OCI-LY1 (cell line): ENCODE measurements around the gene SRL.

Experiments
- H2AFZ ChIP-seq: fragments of 200-600 bp; sonication (generic), shearing (Covaris generic); 2 replicates; pipeline ENCODE4 v1.6.0; 2014; ENCODE audit warnings: antibody characterized with exemption, mild to moderate bottlenecking, low read length
- H3F3A ChIP-seq: fragments of 200-600 bp; sonication (generic), shearing (Covaris generic); 2 replicates; pipeline ENCODE4 v1.6.0; 2014; ENCODE audit warnings: mild to moderate bottlenecking, antibody characterized with exemption, low read length, moderate library complexity; ENCODE audit not compliant: insufficient read depth
- H3K27ac ChIP-seq: fragments of 200-600 bp; sonication (generic); 2 replicates; pipeline ENCODE4 v1.5.1; 2014; ENCODE audit warnings: low read length, mixed run types, mild to moderate bottlenecking, low read depth; ENCODE audit not compliant: poor library complexity, severe bottlenecking
- H3K27me3 ChIP-seq: fragments of 200-600 bp; sonication (generic); 2 replicates; pipeline ENCODE4 v1.6.0; 2014; ENCODE audit warnings: antibody characterized with exemption, mild to moderate bottlenecking, low read length, moderate library complexity; ENCODE audit not compliant: insufficient read depth
- H3K36me3 ChIP-seq: fragments of 200-600 bp; sonication (generic); 2 replicates; pipeline ENCODE4 v1.6.1; 2014; ENCODE audit warnings: mild to moderate bottlenecking, antibody characterized with exemption, low read length, moderate library complexity, mixed read lengths; ENCODE audit not compliant: insufficient read depth
- H3K4me1 ChIP-seq: fragments of 200-600 bp; sonication (generic); 2 replicates; pipeline ENCODE4 v1.5.1; 2014; ENCODE audit warnings: mild to moderate bottlenecking, low read length, moderate library complexity; ENCODE audit not compliant: insufficient read depth, severe bottlenecking
- H3K4me2 ChIP-seq: fragments of 200-600 bp; sonication (generic), shearing (Covaris generic); 2 replicates; pipeline ENCODE4 v1.6.1; 2014; ENCODE audit warnings: low read length
- H3K4me3 ChIP-seq: fragments of 200-600 bp; sonication (generic); 2 replicates; pipeline ENCODE4 v1.5.1; 2014; ENCODE audit warnings: low read length, low read depth, mild to moderate bottlenecking, mixed read lengths; ENCODE audit not compliant: poor library complexity, severe bottlenecking
- H3K79me2 ChIP-seq: fragments of 200-600 bp; shearing (Covaris generic); 2 replicates; pipeline ENCODE4 v1.6.1; 2016; ENCODE audit warnings: mixed run types, low read length, mixed read lengths; ENCODE audit not compliant: insufficient read depth
- H3K9ac ChIP-seq: fragments of 200-600 bp; sonication (generic), shearing (Covaris generic); 2 replicates; pipeline ENCODE4 v1.6.1; 2014; ENCODE audit warnings: mild to moderate bottlenecking, low read length, mixed read lengths
- H3K9me2 ChIP-seq: fragments of 200-600 bp; sonication (generic), shearing (Covaris generic); 2 replicates; pipeline ENCODE4 v1.6.1; 2014; ENCODE audit warnings: low read depth, mild to moderate bottlenecking, low read length, mixed read lengths
- H3K9me3 ChIP-seq: fragments of 200-600 bp; shearing (Covaris generic); 2 replicates; pipeline ENCODE4 v1.6.1; 2014; ENCODE audit warnings: low read length, mixed read lengths
- H4K20me1 ChIP-seq: fragments of 200-600 bp; sonication (generic), shearing (Covaris generic); 2 replicates; pipeline ENCODE4 v1.6.0; 2016; ENCODE audit warnings: mild to moderate bottlenecking, low read length; ENCODE audit not compliant: insufficient read depth
- EZH2 ChIP-seq: fragments of 200-600 bp; sonication (generic), shearing (Covaris generic); IDR thresholded peaks from 2 replicates; pipeline ENCODE4 v1.8.0; 2017; ENCODE audit warnings: borderline replicate concordance, mixed run types, mild to moderate bottlenecking, antibody characterized with exemption, low read length, moderate library complexity, mixed read lengths
- TF ChIP-seq, protein P1 (sequence below): fragments of 200-600 bp; sonication (generic), shearing (Covaris generic); IDR thresholded peaks from 2 replicates; pipeline ENCODE4 v1.5.1; 2017; ENCODE audit warnings: mild to moderate bottlenecking, antibody characterized with exemption, low read length, moderate library complexity, mixed read lengths

SRL gene

DNA sequence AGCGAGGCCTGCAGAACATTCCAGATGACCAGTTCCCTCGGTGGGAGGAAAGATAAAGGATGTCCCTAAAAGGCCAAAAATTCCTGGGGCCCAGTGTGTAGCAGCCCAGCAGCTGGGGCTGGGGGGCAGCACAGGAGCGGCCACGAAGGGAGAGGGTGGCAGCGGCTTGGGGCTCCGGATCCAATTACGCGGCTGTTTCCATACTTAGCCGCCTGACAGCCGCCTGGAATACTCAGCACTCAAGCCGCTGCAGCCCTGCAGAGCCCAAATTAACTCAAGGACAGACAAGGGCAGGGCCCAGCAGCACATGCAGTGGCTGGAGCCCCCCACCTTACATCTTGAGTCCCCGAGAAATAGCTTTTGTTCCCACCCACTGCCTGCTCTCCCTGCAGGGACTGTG is 1.3 kb downstream of the SRL start:
- Histone ChIP-seq H3K27ac (no peak overlapping the region), H3K9ac (no peak overlapping the region), H3K4me2 (no peak overlapping the region), H3F3A (no peaks in the 10 kb centered on the region), H4K20me1 (no peaks in the 10 kb centered on the region), H3K4me3 (no peak overlapping the region), H3K36me3 (no peaks in the 10 kb centered on the region), H3K79me2 (no peaks in the 10 kb centered on the region), H3K9me2 (no peaks in the 10 kb centered on the region), H2AFZ (no peak overlapping the region), H3K27me3 (peaks cover 15% of the 10 kb centered on the region; the same call in 1 of the 2 replicates), H3K9me3 (peaks cover 6% of the 10 kb centered on the region; the same call in 1 of the 2 replicates), H3K4me1 (no peaks in the 10 kb centered on the region)
- TF ChIP-seq, protein P1, sequence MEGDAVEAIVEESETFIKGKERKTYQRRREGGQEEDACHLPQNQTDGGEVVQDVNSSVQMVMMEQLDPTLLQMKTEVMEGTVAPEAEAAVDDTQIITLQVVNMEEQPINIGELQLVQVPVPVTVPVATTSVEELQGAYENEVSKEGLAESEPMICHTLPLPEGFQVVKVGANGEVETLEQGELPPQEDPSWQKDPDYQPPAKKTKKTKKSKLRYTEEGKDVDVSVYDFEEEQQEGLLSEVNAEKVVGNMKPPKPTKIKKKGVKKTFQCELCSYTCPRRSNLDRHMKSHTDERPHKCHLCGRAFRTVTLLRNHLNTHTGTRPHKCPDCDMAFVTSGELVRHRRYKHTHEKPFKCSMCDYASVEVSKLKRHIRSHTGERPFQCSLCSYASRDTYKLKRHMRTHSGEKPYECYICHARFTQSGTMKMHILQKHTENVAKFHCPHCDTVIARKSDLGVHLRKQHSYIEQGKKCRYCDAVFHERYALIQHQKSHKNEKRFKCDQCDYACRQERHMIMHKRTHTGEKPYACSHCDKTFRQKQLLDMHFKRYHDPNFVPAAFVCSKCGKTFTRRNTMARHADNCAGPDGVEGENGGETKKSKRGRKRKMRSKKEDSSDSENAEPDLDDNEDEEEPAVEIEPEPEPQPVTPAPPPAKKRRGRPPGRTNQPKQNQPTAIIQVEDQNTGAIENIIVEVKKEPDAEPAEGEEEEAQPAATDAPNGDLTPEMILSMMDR, result no peak
- no peak for TF ChIP-seq EZH2

DNA sequence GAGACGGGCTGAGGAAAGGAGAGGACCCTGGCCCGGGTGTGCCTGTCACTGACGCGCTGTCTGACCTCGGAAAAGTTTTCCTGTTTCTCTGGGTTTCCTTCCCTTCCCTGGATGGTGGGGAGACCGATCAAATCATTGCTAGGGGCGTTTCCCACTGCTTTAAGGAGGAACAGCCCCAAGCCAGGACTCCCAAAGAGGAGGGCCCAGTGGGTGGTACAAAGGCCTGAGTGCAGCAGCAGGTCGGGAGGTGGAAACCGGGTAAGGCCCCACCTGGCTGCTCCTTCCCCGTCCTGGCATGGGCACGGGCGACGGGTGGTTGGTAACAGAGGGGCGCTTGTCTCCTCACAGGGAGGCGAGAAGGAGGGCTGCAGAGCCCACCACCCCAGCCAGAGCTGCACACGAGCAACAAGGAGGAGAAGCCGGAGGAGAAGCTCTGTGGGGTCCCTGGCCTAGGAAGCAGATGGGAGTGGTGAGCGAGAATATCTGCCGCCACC is 2.2 kb downstream of the SRL start:
- no peak overlapping the region for H3K4me3 ChIP-seq
- H3K36me3 ChIP-seq, result no peaks in the 10 kb centered on the region
- H3K9ac ChIP-seq, result no peak overlapping the region
- no peak overlapping the region for H3K4me2 ChIP-seq
- H3K9me2 ChIP-seq, result no peaks in the 10 kb centered on the region
- H3K9me3 ChIP-seq, result peaks cover 6% of the 10 kb centered on the region; the same call in 1 of the 2 replicates
- no peak overlapping the region for H3K27ac ChIP-seq
- no peaks in the 10 kb centered on the region for H3K79me2 ChIP-seq
- TF ChIP-seq, protein P1, result no peak
- TF ChIP-seq EZH2, result no peak
- no peaks in the 10 kb centered on the region for H4K20me1 ChIP-seq
- H2AFZ ChIP-seq, result no peak overlapping the region
- H3K27me3 ChIP-seq, result peaks cover 15% of the 10 kb centered on the region; the same call in 1 of the 2 replicates
- no peaks in the 10 kb centered on the region for H3K4me1 ChIP-seq
- H3F3A ChIP-seq, result no peaks in the 10 kb centered on the region

DNA sequence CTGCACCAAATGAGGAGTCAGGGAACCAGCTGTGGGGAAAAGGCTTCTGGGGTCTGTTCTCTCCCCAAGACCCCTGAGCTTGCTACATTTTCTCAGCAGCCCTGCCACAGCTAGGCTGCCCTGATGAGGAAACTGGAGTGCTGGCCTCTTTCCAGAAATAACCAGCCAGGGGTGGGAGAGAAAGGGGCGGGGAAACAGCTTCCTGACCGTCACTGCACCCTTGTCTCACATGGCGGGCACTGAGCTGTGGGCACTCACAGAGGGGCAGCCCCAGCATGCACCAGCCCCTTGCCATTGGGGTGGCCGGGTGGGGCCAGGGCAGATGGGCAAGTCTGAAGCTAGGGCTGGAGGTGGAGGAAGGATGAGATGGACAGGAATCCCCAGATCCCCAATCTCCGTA is 2.9 kb downstream of the SRL start:
- Histone ChIP-seq H3K36me3 (no peaks in the 10 kb centered on the region), H3K9me2 (no peaks in the 10 kb centered on the region), H3K27me3 (peaks cover 15% of the 10 kb centered on the region; the same call in 1 of the 2 replicates), H4K20me1 (no peaks in the 10 kb centered on the region), H3K4me3 (no peak overlapping the region), H3K9me3 (peaks cover 2% of the 10 kb centered on the region; the same call in 1 of the 2 replicates), H3K4me2 (no peak overlapping the region), H3K27ac (no peak overlapping the region), H3K9ac (no peak overlapping the region), H2AFZ (no peak overlapping the region), H3K79me2 (no peaks in the 10 kb centered on the region), H3F3A (no peaks in the 10 kb centered on the region), H3K4me1 (no peaks in the 10 kb centered on the region)
- TF ChIP-seq EZH2, result no peak
- TF ChIP-seq, protein P1, result no peak
